GM18499 (cell line): ENCODE results near the gene PHF3.
"Not testable (repeated sequence)": the region's sequence is repeated elsewhere in the genome, so short reads cannot be mapped to it uniquely, and the experiment has no call there.

Experiments used
- ATAC-seq: cut with Tn5 transposase; IDR thresholded peaks from one replicate; pipeline ENCODE4 v1.9.1; 2021; ENCODE audit warnings: moderate number of reproducible peaks; ENCODE audit not compliant: insufficient read depth, unreplicated experiment

PHF3 gene

GRCh38 chr6:63706630-63707029 is 71.0 kb downstream of the PHF3 start:
- no peak for ATAC-seq

- ATAC-seq = no peak
These were observed 73.0 kb downstream of the PHF3 start for GRCh38 chr6:63708631-63709030.

GRCh38 chr6:63709148-63709547 is 73.5 kb downstream of the PHF3 start:
- no peak for ATAC-seq

- no peak for ATAC-seq
These were observed 77.7 kb downstream of the PHF3 start for GRCh38 chr6:63713332-63713731.

GRCh38 chr6:63714091-63714490 is 78.5 kb downstream of the PHF3 start:
- ATAC-seq = no peak

GRCh38 chr6:63716169-63716568 is 80.6 kb downstream of the PHF3 start:
- no peak for ATAC-seq

- no peak for ATAC-seq
These were observed 85.6 kb downstream of the PHF3 start for GRCh38 chr6:63721181-63721580.

- ATAC-seq = no peak
These were observed 89.1 kb downstream of the PHF3 start for GRCh38 chr6:63724721-63725120.

- ATAC-seq = no peak
These were observed 94.7 kb downstream of the PHF3 start for GRCh38 chr6:63730311-63730710.

GRCh38 chr6:63731930-63732329 is 96.3 kb downstream of the PHF3 start:
- no peak for ATAC-seq

- no peak for ATAC-seq
These were observed 96.7 kb downstream of the PHF3 start for GRCh38 chr6:63732336-63732735.

- no peak for ATAC-seq
These were observed 99.3 kb downstream of the PHF3 start for GRCh38 chr6:63734923-63735322.

GRCh38 chr6:63738190-63738589 is 102.6 kb downstream of the PHF3 start:
- ATAC-seq = not testable (repeated sequence)

- no peak for ATAC-seq
These were observed 103.6 kb downstream of the PHF3 start for GRCh38 chr6:63739094-63739687.

- no peak for ATAC-seq
These were observed 105.1 kb downstream of the PHF3 start for GRCh38 chr6:63740709-63741108.

GRCh38 chr6:63742060-63742459 is 106.5 kb downstream of the PHF3 start:
- no peak for ATAC-seq

GRCh38 chr6:63743691-63744090 is 108.1 kb downstream of the PHF3 start:
- no peak for ATAC-seq

GRCh38 chr6:63744810-63745209 is 109.2 kb downstream of the PHF3 start:
- ATAC-seq = no peak

- ATAC-seq = no peak
These were observed 110.2 kb downstream of the PHF3 start for GRCh38 chr6:63745784-63746183.

GRCh38 chr6:63750400-63750799 is 114.8 kb downstream of the PHF3 start:
- no peak for ATAC-seq

- not testable (repeated sequence) for ATAC-seq
These were observed 121.7 kb downstream of the PHF3 start for GRCh38 chr6:63757275-63757674.

- ATAC-seq = no peak
These were observed 122.2 kb downstream of the PHF3 start for GRCh38 chr6:63757826-63758225.

GRCh38 chr6:63759605-63760105 is 124.1 kb downstream of the PHF3 start:
- no peak for ATAC-seq
